NCI-H2029 (cell line): ENCODE data around the gene GPX3.

Experiments
- DNase-seq: peaks from one replicate; lab custom pipeline; 2025; lab: John Stamatoyannopoulos, UW

GPX3 gene, protein sequence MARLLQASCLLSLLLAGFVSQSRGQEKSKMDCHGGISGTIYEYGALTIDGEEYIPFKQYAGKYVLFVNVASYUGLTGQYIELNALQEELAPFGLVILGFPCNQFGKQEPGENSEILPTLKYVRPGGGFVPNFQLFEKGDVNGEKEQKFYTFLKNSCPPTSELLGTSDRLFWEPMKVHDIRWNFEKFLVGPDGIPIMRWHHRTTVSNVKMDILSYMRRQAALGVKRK

DNA sequence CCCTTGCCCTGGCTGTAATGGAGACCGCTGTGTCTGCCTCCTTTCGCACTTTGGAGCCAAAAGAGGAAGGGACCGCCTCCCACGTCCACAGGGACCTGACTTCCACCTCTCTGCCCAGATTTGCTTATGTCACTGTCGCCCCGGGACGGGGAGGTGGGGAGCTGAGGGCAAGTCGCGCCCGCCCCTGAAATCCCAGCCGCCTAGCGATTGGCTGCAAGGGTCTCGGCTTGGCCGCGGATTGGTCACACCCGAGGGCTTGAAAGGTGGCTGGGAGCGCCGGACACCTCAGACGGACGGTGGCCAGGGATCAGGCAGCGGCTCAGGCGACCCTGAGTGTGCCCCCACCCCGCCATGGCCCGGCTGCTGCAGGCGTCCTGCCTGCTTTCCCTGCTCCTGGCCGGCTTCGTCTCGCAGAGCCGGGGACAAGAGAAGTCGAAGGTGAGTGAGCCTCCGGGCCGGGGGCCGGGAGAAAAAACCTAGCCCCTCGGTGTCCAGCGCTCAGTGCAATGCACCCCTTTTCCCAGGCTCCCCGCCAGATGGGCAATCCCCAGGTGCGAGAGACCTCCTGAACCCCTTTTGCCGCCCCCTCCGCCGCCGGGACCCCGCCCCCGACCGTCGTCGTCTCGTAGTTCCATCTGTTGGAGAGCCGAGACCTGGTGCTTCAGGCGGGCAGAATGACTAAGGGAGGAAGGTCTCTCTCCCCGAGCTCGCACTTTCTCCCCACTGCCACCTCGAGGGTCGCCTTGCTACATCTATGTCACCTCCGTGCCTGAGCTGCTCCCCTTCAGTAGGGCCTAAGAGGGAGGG lies at the start of gene GPX3:
Gene GPX3, plus strand, starts transcription at position 288 of the 807 bp plus-strand sequence. Its CDS starts 64 bp downstream, at position 352.
- peak; percentile 9 for DNase-seq

DNA sequence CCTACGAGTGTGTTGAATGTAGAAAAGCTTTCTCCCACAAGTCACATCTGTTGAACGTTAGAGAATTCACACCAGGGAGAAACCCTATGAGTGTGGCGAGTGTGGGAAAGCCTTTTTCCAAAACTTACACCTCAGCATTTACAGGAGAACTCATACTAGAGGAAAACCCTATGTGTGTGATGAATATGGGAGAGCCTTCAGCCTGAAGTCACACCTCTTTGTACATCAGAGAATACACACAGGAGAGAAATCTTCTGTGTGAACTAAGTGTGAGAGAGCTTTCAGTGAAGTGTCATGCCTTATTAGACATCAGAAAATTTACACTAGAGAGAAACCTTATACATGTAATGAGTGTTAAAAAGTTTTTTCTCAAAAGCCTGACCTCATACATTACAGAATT lies 41.8 kb upstream of the GPX3 start:
- DNase-seq = no peak

DNA sequence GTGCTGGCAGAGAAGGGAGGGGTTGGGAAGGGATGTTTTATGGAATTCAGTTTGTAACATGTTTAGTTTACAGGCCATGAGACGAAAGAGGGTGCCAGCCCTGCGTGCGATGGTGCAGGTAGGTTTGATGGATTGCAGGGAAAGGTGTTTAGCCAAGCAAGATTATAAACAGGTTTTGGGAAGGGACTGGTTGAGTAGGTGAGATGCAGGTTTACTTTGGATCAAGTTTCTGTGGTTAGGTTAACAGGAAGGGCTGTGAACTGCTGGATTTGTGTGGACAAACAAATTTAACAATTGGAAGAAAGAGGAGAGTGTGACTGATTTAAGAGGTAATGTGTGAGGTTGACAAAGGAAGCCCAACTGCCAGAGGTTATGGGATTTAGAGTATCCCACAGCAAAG lies 32.6 kb upstream of the GPX3 start:
- peak; percentile 40 for DNase-seq

DNA sequence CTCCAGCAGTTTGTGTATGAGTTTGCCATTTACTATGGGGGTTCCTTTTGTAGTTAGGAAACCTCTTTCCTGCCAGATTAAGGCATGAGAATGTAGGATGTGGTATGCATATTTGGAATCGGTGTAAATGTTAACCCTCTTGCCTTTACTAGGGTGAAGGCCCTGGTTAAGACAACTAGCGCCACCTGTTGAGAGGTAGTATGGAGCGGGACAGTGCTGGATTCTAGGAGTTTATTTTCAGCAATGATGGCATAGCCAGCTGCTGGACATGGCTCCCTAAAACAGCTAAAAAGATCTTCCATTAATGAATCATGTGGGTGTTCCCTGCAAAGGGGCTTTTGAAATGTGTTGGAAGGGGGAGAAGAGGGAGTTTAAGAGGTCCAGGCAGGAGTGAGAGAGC lies 30.7 kb upstream of the GPX3 start:
- no peak for DNase-seq

DNA sequence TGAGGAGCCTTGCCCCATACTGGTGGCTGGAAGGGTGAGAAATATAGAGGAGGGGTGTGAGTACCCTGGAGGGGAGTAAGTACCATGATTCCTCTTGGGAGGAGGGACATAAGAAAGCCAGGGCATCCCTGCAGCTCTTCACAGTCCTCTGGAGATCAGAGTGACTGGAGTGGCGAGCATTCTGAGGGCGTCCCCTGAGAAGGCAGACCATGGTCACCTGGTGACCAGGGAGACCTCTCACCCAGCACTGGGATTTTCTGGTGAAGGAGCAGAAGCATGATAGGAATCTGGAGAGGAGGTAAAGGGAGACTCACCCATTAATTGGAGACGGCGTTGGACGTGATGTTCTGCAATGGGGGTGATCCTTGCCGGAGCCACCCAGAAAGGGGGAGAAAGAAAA lies 27.7 kb upstream of the GPX3 start:
- DNase-seq = no peak

DNA sequence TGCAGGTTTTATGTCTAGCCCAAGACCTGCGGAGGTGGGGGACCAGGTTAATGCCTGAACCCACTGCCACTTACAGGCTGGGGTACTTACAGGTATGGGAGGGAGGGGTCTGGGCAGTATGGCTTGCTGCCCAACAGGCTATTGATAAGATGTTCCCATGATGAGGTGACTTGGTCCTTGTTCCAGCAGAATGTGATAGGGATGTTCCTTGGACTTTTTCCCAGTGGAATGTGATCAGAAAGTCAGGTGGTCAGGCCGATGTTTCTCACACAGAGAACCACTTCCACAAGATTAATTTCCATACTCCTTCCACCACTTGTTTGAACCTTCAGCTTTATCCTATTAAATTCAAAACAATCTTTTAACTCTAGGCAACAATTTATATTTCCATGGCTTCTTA lies 27.0 kb upstream of the GPX3 start:
- no peak for DNase-seq

DNA sequence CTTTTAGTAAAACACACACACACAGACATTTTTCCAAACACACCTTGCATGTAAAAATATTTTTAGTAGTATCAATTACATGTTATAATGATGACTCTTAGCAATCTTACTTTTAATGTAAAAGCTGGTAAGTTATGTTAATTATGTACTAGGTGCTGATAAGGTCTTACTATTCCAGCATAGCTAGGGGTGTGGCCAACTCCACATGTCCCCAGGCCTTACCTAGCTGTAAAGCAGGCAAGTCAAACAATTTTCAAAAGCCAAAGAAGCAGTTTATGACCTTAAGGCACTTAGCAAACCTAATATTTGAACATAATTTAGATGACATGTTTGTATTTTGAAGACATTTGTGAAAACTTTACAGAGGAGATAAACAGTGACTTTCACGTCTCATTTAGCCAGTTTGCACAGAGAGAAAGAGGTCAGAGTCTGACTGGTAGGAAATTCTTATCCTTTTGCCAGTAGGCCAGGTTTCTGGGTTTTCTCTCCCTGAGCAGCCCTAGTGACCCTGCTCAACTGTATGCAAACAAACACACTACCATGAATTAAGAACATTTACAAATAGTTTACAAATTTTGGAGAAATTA lies 26.5 kb upstream of the GPX3 start:
- no peak for DNase-seq

DNA sequence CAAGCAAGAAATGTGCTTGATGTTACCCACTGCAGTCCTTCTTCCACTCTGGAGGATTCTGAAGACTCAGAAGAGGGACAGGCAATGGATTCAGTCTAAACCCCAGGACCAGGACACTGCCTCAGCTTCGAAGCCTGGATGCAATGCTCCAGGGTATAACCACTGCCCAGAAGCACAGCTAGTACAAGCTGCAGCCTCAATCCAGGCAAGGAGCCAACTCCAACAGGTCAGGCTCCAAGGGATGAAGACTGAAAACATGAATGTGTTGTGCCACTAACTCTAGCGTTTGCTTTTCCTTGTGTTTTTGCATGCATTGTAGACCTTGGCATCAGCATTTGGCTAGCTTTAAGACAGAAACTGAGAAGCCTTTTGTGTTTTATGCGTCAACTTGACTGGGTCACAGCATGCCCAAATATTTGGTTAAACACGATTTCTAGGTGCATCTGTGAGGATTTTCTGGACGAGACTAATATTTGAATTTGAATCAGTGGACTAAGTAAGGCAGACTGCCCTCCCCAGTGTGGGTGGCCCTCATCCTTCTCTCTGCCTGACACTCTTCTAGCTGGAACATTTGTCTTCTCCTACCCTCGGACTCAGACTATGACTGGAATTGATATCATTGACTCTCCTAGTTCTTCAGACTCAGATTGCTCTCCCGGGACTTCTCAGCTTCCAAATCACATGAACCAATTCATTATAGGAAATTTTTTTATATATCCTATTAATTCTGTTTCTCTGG lies 20.5 kb upstream of the GPX3 start:
- peak; percentile 39 for DNase-seq

DNA sequence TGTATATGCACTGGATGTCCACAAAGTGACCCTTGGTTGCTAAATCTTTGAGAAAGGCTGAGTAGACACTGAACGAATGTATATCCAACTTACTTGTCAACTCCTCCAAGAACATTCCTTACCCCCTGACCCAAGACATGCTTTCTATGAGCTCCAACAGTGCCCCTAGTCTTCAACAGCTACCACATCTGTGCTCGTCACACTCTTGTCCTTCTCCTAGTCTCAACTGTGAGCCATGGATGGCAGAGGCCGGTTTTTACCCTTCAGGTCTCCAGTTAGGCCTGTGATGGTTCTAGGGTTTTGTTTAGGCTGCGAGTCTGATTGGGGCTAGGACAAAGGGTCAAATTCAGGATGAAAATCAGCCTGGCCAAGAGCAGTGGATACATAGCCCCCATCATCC lies 19.0 kb upstream of the GPX3 start:
- DNase-seq = no peak

DNA sequence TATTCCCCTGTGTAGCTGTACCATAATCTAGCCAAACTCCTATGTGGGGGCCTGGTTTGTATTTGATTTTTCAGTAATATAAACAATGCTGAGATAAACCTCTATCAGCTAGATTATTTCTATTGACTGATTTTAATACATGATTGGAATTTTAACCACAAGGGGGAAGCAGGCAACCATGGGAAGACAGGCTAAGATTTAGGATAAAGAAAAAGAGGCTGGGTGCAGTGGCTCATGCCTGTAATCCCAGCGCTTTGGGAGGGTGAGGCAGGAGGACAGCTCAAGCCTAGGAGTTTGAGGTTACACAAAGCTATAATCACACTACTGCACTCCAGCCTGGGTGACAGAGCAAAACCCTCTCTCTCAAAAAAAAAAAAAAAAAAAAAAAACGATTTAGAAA lies 18.1 kb upstream of the GPX3 start:
- DNase-seq = no peak

DNA sequence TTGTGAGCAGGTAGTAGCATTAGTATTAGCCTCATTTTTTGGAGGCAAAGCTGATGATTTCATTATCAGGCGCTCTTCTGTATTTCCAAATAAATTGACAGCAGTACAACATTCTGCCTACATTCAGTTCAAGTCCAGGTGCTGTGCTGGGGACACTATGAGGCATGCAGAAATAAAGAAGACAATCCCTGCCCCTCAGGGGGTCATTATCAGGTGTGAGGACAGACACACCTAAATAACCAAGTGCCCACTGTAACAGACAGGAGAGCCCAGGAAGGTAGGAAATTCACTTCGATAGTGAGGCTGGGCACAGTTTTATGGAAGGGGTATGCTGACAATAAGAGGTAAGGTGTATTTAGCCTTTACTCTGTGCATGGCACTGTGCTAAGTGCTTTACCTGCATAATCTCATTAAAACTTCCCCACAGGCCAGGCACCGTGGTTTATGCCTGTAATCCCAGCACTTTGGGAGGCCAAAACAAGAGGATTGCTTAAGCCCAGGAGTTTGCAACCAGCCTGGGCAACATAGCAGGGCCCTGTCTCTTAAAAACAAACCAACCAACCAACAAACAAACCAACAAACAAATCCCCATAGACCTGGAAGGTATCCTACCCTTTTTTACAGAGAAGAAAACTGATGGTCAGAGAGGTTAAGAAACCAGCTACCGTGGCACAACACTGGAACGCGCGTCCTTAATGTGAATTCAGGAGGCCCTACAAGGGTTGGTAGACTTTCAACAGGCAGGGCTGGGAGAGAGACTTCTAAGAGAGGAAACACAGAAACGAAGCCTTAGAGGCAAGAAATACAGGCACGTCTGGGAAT lies 17.5 kb upstream of the GPX3 start:
- DNase-seq = no peak

DNA sequence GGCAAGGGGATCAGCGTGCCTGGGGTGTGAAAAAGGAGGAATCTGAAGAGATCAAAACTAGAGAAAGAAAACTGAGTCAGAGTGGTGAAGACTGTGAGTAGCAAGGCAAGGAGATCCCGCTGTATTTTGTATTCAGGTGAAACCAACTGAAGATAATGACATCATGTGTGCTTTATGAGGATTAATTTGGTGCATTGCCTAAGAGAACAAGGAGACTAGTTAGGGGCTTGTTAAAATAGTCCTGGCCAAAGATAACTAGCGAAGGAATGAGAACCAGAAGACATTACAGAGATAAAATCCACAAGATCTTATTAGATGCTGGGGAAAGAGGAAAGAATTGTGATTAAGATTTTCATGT lies 16.9 kb upstream of the GPX3 start:
- no peak for DNase-seq

DNA sequence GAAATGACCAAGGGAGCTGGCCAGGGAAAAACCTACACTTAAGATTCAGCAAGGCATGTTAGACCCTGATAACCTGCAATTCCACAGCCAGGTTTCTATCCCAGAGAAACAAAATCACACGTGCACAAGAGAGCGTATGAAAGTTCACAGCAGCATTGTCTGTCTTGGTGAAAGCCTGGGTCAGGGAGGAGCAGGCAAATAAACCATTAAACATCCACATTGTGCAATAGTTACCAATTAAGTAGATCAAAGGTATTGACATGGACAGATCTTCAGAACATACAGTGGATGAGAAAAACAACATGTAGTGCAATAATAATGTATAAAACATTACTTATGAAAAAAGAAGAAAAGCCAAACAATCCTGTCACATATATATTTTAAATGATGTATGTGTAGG lies 15.9 kb upstream of the GPX3 start:
- no peak for DNase-seq

DNA sequence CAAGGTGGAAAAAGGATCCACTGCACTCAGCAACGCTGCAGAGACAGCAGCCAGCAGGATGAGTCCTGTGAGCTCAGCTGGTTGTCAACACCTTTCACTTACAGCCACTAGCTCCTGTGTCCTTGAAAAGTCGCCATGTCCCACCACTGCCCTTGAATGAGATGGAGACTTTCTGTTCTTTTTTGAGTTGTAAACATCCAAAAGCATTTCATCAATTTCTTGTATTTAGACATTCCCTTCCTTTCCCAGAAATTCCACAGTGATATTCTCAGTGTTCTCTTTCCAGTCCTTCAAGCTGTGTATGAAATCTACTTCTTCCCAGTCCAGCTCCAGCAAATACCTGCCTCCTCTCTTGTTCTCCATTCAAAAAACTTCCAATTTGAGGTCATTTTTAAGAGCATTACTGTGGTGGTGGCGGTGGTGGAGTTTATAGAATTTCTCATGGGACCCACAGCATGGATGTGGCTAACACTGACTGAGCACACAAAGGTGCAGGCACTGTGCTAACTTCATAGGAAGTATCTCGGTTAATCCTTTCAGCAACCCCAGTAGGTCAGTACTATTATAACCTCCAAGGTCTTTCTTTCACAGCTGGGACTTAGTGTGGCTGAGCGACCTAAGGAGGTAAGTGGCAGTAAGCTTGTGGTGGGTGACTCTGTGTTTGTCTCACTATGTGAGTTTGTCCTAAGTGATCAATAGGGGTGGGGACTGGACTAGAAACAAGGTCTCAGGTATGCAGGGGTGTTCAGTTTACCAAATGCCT lies 15.0 kb upstream of the GPX3 start:
- DNase-seq = no peak

DNA sequence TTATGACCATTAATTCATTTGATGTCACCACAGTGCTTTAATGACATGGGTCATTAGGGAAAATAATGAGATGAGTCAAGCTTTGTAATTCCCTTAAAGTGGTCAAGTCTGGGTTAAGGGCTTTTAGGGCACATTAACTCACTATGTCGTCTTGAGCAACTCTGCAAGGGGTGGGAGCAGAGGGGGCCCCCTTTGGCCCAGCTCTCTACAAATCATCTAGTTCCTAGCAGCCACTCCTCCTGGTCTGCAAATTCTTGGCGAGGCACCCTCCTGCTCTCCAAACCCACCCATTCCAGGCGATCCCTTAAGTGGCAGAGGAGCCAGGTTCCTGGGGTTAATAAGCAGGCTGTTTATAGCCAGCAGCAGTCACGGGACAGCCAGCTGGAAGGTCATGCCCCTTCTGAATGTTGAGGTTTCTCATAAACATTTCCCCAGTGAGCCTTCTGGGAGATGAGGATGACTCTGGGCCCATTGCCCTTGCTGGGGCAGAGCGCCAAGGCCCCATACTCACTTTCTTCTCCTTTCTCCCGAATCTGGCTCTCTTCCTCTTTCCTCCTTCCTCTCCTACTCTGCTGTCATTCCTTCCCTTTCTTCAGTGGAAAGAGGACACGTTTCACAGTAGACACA lies 14.3 kb upstream of the GPX3 start:
- no peak for DNase-seq

DNA sequence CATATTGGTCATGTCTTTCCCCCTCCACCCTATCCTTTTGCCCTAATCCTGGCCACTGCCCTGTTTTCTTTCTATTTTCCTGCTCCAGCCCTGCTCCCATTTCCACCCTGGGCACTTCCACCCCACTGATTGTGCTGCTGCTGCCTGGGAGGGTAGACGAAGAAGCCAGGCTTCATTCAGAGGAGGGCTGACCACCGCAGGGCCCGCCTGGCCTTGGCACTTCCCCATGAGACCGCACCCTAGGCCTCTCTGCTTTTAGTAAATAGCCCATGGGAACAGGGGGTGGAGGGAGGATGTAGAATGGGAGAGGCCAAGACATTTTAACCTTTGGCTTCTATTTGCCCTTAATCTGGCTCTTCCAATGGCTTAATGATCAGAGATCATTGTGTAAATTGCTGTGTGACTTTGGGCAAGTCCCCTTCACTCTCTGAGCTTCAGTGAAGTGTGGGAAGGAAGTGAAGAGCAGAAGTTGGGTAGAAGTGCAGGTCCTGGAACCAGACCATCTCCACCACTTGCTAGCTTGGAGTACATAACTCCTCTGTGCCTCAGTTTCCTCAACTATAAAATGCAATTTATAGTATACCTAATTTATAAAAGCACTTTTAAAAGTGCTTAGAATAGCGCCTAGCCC lies 13.6 kb upstream of the GPX3 start:
- DNase-seq = no peak

DNA sequence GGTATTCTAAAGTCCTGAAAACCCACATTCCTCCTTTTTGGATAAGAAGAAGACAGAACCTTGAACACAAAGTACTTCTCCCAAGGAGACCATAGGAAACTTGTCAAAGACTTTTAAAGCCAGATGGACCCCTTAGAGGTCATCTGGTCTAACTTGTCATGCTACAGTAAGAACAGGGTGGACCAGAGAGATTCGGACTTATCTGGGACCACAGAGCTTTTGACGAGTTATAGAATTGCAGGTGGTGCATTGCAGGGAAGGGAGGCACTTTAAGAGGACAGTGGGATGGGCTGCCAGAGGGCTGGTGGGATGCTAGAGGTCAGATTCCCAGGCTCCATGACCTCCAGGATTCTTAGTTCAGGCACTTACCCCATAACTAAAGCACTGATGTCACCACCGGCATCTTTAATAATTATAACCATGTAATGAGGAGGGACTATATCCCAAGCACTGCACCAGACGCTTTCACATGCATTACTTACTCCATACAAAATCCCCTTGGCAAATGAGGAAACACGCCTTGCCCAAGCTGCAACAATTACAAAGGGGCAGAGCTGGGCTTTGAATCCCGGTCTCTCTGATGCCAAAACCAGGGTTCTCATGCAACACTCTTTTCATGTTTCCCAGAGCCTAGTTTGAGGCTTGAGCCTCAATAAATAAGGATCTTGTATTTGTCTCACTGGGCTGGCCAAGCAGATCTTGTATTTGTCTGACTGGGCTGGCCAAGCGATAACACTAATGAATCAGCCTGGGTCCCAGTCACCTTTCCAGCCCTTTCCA lies 12.8 kb upstream of the GPX3 start:
- no peak for DNase-seq

DNA sequence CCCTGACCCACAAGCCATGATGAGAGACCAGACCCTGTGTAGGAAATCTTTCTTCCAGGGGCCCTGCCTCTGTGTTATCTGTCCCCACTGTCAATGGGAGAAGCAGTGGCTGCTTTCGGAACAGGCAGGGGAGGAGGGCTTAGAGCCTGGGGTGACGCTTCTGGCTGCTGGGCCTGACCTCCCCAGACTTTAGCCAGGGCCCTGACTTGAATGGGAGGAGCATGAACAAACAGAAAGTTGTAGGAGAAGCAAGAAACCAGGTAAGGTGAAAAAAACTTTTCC lies 12.2 kb upstream of the GPX3 start:
- no peak for DNase-seq

DNA sequence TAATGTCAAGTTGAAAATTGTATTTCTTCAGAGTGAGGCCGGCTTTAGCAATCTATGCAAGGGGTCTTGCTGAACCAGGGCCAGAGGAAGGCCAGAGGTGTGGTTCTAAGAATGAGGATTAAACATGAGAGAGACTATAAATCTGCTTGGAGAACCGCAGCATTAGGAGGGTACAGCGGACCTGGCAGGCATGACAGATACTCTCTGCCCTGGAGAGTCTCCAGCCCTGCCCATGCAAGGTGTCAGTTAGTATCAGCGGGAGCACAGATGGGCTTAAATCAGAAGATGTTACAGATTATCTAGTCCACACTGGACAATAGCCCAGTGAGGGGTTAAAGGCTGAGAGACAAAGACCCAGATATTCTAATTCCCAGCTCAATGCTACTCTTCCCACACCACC lies 11.5 kb upstream of the GPX3 start:
- DNase-seq = no peak

DNA sequence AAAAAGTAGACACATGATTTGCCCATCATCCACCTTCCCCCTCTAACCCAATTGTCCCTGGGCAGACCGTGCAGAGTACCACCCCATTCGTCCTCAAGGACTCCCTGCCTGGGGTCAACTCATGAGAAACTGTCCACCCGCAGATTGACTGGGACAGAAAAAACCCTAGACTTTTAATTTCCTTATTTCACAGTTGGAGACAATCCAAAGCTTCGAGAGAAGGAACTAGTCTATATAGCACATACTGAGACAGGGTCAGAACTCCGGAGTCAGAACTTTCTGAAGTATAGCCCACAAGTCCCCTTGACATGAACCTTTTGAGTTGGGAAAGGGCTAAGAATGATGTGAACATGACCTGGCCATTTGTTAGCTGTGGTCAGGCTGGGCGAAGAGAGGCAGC lies 7.5 kb upstream of the GPX3 start:
- DNase-seq = no peak
